ENCODE measurements around the gene COMMD4.
"Not testable (repeated sequence)": the region's sequence is repeated elsewhere in the genome, so short reads cannot be mapped to it uniquely, and the experiment has no call there.

- not testable (repeated sequence) for TF ChIP-seq CTCF (conservative IDR thresholded peaks at IDR 0.05 in 1 of 2, IDR thresholded peaks at IDR 0.05 in 1 of 2; ENCODE audit: low read depth in 1 of 2, low read length in 2 of 2); EZH2 (IDR thresholded peaks at IDR 0.05; ENCODE audit: low read length, missing control alignments)
Measured at GRCh38 chr15:75319231-75319897, 16.5 kb upstream of the COMMD4 start.

Measured in fibroblast of lung (primary cell).